Bronchial epithelial cell (primary cell): ENCODE data around the gene GAS2. TPM values are rescaled to one million over a fixed set of nuclear protein-coding genes. Genes with fewer than 3 reads are reported as not detected.

Source experiments
- DNase-seq: peaks from one replicate; pipeline ENCODE4 v3.0.0-alpha.2; 2010; ENCODE audit warnings: low read depth
- FAIRE-seq: peaks from 2 replicates; lab custom pipeline; 2011; peaks lifted over from hg19 to GRCh38; lab: Jason Lieb, UNC
- H3K27me3 ChIP-seq: 2 replicates; pipeline ENCODE4 v1.5.1; 2011; ENCODE audit warnings: low read length; ENCODE audit not compliant: control insufficient read depth, insufficient read depth
- H3K36me3 ChIP-seq: 2 replicates; pipeline ENCODE4 v1.5.1; 2011; ENCODE audit warnings: low read length; ENCODE audit not compliant: control insufficient read depth, insufficient read depth
- H3K4me3 ChIP-seq: 2 replicates; pipeline ENCODE4 v1.5.1; 2011; ENCODE audit warnings: mild to moderate bottlenecking, low read depth, low read length, control low read depth
- CTCF ChIP-seq: IDR thresholded peaks from 2 replicates; pipeline ENCODE4 v1.5.1; 2011; ENCODE audit warnings: mild to moderate bottlenecking, moderate library complexity, low read length, control low read depth, inconsistent platforms; ENCODE audit not compliant: insufficient read depth, severe bottlenecking
- total RNA-seq: library from RNA; depleted of rRNA; stranded (reverse); fragments of >200 nt; gene quantifications from 2 replicates; pipeline ENCODE4 v1.2.1, GENCODE V29; 2014

Gene GAS2
- total RNA-seq, 1 donor from 2014 or later: 1.1 TPM

- no peak for TF ChIP-seq CTCF
- H3K4me3 ChIP-seq: no peak overlapping the region
- FAIRE-seq (peak; percentile 58), DNase-seq (peak; percentile 92)
- no peaks in the 10 kb centered on the region for H3K36me3 ChIP-seq
- H3K27me3 ChIP-seq: no peaks in the 10 kb centered on the region
Observed at GRCh38 chr11:22785251-22785650, 118.8 kb downstream of the GAS2 start.

GRCh38 chr11:22786475-22786874, 120.1 kb downstream of the GAS2 start:
- no peak for FAIRE-seq
- H3K4me3 ChIP-seq: no peak overlapping the region
- DNase-seq: no peak
- H3K36me3 ChIP-seq: no peaks in the 10 kb centered on the region
- TF ChIP-seq CTCF: no peak
- H3K27me3 ChIP-seq: no peaks in the 10 kb centered on the region

- DNase-seq: no peak
- no peak for TF ChIP-seq CTCF
- no peaks in the 10 kb centered on the region for H3K36me3 ChIP-seq
- FAIRE-seq: no peak
- no peaks in the 10 kb centered on the region for H3K27me3 ChIP-seq
- H3K4me3 ChIP-seq: no peak overlapping the region
Observed at GRCh38 chr11:22787055-22787454, 120.6 kb downstream of the GAS2 start.

GRCh38 chr11:22787551-22788162, 121.2 kb downstream of the GAS2 start:
- DNase-seq: peak; percentile 38
- FAIRE-seq: no peak

GRCh38 chr11:22792497-22792896, 126.1 kb downstream of the GAS2 start:
- Histone ChIP-seq H3K27me3 (no peaks in the 10 kb centered on the region), H3K4me3 (no peak overlapping the region), H3K36me3 (no peaks in the 10 kb centered on the region)
- TF ChIP-seq CTCF: no peak
- peak; percentile 78 for DNase-seq
- FAIRE-seq: no peak

More at GRCh38 chr11:22787551-22788162, 121.2 kb downstream of the GAS2 start:
- TF ChIP-seq CTCF: peak; percentile 44
- no peak overlapping the region for H3K4me3 ChIP-seq
- no peaks in the 10 kb centered on the region for H3K27me3 ChIP-seq
- no peaks in the 10 kb centered on the region for H3K36me3 ChIP-seq

- Histone ChIP-seq H3K4me3 (no peak overlapping the region), H3K36me3 (no peaks in the 10 kb centered on the region), H3K27me3 (no peaks in the 10 kb centered on the region)
- FAIRE-seq (no peak), DNase-seq (no peak)
- no peak for TF ChIP-seq CTCF
Observed at GRCh38 chr11:22795914-22796313, 129.5 kb downstream of the GAS2 start.
